ENCODE results near the gene PHF24.
A peak's percentile ranks its signal among the peaks of the same experiment; 100 is the strongest.
"Not testable (repeated sequence)": the region's sequence is repeated elsewhere in the genome, so short reads cannot be mapped to it uniquely, and the experiment has no call there.

PHF24 gene

DNA sequence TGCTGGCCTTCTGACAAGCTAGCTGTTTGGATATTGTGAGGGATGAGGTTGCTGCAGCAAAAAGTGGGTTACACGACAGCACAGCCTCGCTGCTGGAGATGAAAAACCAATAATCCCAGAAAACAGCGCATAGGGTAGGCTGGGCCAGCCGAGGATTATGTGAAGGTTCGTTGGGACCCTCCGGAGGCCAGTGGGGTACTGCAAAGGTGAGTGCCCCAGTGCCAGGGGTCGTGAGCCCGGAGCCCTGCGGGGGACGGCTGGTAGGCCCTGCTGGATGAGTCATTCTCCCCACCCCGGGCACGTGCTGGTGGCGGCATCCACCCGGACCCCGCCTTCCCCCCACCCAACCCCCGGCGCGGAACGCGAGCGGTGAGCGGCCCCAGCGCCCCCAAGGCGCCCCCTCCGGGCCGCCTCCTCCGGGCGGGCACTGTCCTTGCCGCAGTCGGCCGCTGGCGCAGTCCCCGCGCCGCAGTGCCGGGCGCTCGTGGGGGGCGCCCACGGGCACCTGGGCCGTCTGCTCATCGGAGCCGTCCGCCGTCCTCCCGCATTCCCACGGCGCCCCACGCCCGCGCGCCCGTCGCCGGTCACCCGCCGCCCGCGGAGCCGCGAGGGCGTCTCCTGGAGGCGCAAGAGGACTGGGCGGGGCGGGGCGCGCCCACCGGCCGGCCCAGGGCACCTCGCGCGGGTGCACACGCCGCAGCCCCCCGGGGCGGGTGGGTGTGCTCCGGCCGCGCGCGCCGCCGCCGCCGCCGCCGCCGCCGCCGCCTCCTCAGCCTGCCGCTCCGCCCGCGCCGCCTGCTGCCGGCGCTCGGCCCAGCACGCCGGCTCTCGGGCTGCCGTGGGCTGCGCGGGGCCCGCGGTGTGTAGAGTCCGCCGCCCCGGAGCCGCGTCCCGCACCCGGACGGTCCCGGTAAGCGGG, at the start of gene PHF24:
PHF24 (plus strand) TSS at position 794 of the 919 bp plus-strand sequence. CDS start 13,014 bp downstream, outside the sequence.
- Histone ChIP-seq H3K9me3 (ENCODE audit: control insufficient read depth in 2 of 2, low read length in 2 of 2) (no peaks in the 10 kb centered on the region), H3K36me3 (ENCODE audit: control insufficient read depth in 2 of 2, insufficient read depth in 2 of 2, low read length in 2 of 2) (no peaks in the 10 kb centered on the region), H3K4me3 (ENCODE audit: low read length in 2 of 2) (peak within 1 kb of the TSS; percentile 46 to 63), H3K27ac (ENCODE audit: low read length) (no peak within 1 kb of the TSS), H3K27me3 (ENCODE audit: control insufficient read depth in 1 of 2, insufficient read depth in 2 of 2, low read length in 2 of 2) (peaks cover 25 to 28% of the 10 kb centered on the region in 2 donors), H3K9ac (ENCODE audit: low read length in 2 of 2) (no peak within 1 kb of the TSS), H3K4me1 (ENCODE audit: control insufficient read depth, insufficient read depth, low read length) (peaks cover 9% of the 10 kb centered on the region)

DNA sequence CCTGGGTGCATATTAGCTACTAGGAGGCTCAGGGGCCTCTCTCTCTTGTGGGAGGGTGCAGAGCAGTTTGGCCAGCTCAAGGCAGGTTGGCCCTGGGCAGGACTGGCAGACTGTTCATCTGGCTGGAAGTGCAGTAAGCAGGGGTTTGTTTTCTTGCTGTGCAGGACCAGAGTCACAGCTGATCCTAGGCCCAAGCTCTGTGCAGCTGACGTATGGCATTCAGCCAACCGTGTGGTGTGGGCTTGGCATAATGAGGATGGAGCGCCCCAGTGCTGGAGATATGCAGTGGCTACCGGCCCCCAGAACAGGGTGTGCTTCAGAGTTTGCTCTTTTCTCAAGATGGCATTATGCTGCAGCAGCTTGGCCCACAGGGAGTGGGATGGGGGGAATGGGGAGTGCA, 31.0 kb upstream of the PHF24 start:
- H3K27ac ChIP-seq (ENCODE audit: low read length): no peak overlapping the region
- H3K4me3 ChIP-seq (ENCODE audit: low read length in 2 of 2): no peak overlapping the region
- no peak overlapping the region for H3K9ac ChIP-seq (ENCODE audit: low read length in 2 of 2)
- peaks cover 0 to 4% of the 10 kb centered on the region in 2 donors for H3K9me3 ChIP-seq (ENCODE audit: control insufficient read depth in 2 of 2, low read length in 2 of 2)
- no peaks in the 10 kb centered on the region for H3K4me1 ChIP-seq (ENCODE audit: control insufficient read depth, insufficient read depth, low read length)
- peaks cover 0 to 3% of the 10 kb centered on the region in 2 donors for H3K27me3 ChIP-seq (ENCODE audit: control insufficient read depth in 1 of 2, insufficient read depth in 2 of 2, low read length in 2 of 2)
- no peaks in the 10 kb centered on the region for H3K36me3 ChIP-seq (ENCODE audit: control insufficient read depth in 2 of 2, insufficient read depth in 2 of 2, low read length in 2 of 2)

DNA sequence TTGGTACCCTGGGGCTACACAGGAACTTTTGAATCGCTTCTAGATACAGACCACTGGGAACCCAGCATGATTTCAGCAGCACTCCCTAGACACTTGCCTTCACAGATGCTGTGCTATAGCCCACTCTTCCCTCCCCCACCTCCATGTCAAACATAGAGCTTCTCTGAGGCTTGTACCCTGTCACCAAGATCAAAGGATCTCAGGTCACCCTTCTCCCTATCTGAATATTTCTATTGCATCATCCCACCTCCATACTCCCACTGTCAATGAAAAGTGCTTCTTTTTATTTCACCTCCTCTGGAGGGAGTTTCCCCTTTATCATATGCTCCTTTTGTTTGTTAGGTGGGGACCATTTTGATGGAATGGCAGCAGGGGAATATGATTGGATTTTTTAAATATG, 29.2 kb upstream of the PHF24 start:
- Histone ChIP-seq H3K27me3 (ENCODE audit: control insufficient read depth in 1 of 2, insufficient read depth in 2 of 2, low read length in 2 of 2) (peaks cover 0 to 5% of the 10 kb centered on the region in 2 donors), H3K4me3 (ENCODE audit: low read length in 2 of 2) (no peak overlapping the region), H3K9me3 (ENCODE audit: control insufficient read depth in 2 of 2, low read length in 2 of 2) (peaks cover 0 to 4% of the 10 kb centered on the region in 2 donors), H3K9ac (ENCODE audit: low read length in 2 of 2) (no peak overlapping the region), H3K4me1 (ENCODE audit: control insufficient read depth, insufficient read depth, low read length) (no peaks in the 10 kb centered on the region), H3K36me3 (ENCODE audit: control insufficient read depth in 2 of 2, insufficient read depth in 2 of 2, low read length in 2 of 2) (no peaks in the 10 kb centered on the region), H3K27ac (ENCODE audit: low read length) (no peak overlapping the region)

DNA sequence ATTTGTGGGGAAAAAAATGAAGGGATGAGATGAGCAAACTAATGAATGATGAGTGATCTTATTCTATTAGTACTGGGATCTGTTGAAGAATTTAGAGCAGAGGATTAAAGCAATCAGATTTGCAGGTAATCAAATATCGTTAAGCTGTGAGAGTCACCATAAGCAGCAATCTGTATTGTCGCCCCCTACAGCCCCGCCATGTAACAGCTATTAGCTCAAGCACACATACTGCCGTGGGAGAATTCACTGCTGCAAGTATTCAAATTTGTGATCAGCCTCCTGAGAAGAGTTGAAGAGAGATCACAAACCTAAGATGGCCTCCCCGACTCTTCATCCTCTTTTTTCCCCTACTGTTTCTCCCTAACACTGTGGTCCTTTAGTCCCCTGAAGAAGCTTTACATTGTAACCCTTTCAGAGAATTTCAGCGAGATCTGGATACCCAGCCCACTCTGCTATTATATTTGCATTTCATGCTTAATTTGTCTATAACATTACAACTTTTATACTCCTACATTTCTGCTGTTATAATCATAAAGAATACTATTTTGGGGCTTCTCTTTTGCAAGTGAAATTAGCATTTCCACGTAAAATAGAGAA, 28.5 kb upstream of the PHF24 start:
- no peak overlapping the region for H3K27ac ChIP-seq (ENCODE audit: low read length)
- H3K9ac ChIP-seq (ENCODE audit: low read length in 2 of 2): no peak overlapping the region
- peaks cover 0 to 4% of the 10 kb centered on the region in 2 donors for H3K9me3 ChIP-seq (ENCODE audit: control insufficient read depth in 2 of 2, low read length in 2 of 2)
- H3K4me1 ChIP-seq (ENCODE audit: control insufficient read depth, insufficient read depth, low read length): no peaks in the 10 kb centered on the region
- peaks cover 0 to 5% of the 10 kb centered on the region in 2 donors for H3K27me3 ChIP-seq (ENCODE audit: control insufficient read depth in 1 of 2, insufficient read depth in 2 of 2, low read length in 2 of 2)
- no peaks in the 10 kb centered on the region for H3K36me3 ChIP-seq (ENCODE audit: control insufficient read depth in 2 of 2, insufficient read depth in 2 of 2, low read length in 2 of 2)
- no peak overlapping the region for H3K4me3 ChIP-seq (ENCODE audit: low read length in 2 of 2)

DNA sequence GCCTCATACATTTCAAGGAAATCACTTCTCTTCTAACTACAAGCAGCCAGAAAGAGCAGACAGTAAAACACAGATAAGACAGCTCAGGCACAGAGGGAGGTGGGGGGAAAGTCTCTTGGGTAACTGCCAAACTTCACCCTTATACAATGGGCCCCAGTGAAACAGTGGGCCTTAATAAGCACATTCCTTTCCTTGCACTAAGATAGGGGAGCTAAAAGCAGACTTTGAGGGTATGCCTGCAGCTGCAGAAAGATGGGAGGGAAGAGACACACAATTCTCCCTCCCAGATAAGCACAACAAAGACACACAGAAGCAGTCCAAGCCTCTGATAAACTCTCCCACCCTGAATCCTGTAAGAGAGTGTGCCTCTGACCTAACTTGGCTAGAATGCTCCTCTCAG, 18.1 kb upstream of the PHF24 start:
- H3K9ac ChIP-seq (ENCODE audit: low read length in 2 of 2); H3K4me1 ChIP-seq (ENCODE audit: control insufficient read depth, insufficient read depth, low read length); H3K27ac ChIP-seq (ENCODE audit: low read length); H3K4me3 ChIP-seq (ENCODE audit: low read length in 2 of 2); H3K36me3 ChIP-seq (ENCODE audit: control insufficient read depth in 2 of 2, insufficient read depth in 2 of 2, low read length in 2 of 2); H3K27me3 ChIP-seq (ENCODE audit: control insufficient read depth in 1 of 2, insufficient read depth in 2 of 2, low read length in 2 of 2); H3K9me3 ChIP-seq (ENCODE audit: control insufficient read depth in 2 of 2, low read length in 2 of 2): not testable (repeated sequence)

DNA sequence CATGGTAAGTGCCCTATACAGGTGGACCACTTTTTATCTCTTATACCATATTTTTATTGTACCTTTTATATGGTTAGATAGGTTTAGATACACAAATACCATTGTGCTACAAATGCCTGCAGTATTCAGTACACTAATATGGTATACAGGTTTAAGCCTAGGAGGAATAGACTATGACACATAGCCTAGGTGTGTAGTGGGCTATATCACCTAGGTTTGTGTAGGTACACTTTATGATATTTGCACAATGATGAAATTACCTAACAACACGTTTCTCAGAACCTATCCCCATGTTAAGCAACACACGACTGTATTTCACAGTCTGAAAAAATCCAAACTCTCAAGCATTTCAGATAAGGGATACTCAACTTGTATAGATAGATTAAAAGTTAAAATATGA, 9.6 kb upstream of the PHF24 start:
- Histone ChIP-seq H3K36me3 (ENCODE audit: control insufficient read depth in 2 of 2, insufficient read depth in 2 of 2, low read length in 2 of 2) (no peaks in the 10 kb centered on the region), H3K9me3 (ENCODE audit: control insufficient read depth in 2 of 2, low read length in 2 of 2) (no peaks in the 10 kb centered on the region), H3K27ac (ENCODE audit: low read length) (no peak overlapping the region), H3K4me1 (ENCODE audit: control insufficient read depth, insufficient read depth, low read length) (no peaks in the 10 kb centered on the region), H3K9ac (ENCODE audit: low read length in 2 of 2) (no peak overlapping the region), H3K4me3 (ENCODE audit: low read length in 2 of 2) (no peak overlapping the region), H3K27me3 (ENCODE audit: control insufficient read depth in 1 of 2, insufficient read depth in 2 of 2, low read length in 2 of 2) (no peaks in the 10 kb centered on the region)

DNA sequence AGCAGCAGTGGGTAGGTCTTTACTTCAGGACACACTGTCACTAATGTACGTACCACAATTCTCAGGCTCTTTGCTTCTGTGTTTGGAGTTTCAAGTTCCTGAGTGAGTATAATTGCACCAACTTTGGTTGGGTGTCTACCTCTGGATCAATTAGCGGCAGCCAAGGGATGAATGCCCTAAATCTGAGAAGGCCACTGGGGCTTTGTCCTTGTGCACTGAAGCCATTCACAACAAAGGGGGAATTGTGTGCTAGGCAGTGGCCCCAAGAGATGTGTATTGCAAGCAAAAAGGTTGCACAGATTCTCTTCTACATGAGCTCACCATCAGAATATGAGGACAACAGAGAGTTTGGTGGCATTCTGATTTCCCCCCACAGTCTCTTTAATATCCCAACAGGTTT, 3.9 kb upstream of the PHF24 start:
- H3K9me3 ChIP-seq (ENCODE audit: control insufficient read depth in 2 of 2, low read length in 2 of 2): no peaks in the 10 kb centered on the region
- H3K4me3 ChIP-seq (ENCODE audit: low read length in 2 of 2): no peak overlapping the region
- peaks cover 9% of the 10 kb centered on the region for H3K4me1 ChIP-seq (ENCODE audit: control insufficient read depth, insufficient read depth, low read length)
- peaks cover 15 to 20% of the 10 kb centered on the region in 2 donors for H3K27me3 ChIP-seq (ENCODE audit: control insufficient read depth in 1 of 2, insufficient read depth in 2 of 2, low read length in 2 of 2)
- no peaks in the 10 kb centered on the region for H3K36me3 ChIP-seq (ENCODE audit: control insufficient read depth in 2 of 2, insufficient read depth in 2 of 2, low read length in 2 of 2)
- no peak overlapping the region for H3K27ac ChIP-seq (ENCODE audit: low read length)
- no peak overlapping the region for H3K9ac ChIP-seq (ENCODE audit: low read length in 2 of 2)

DNA sequence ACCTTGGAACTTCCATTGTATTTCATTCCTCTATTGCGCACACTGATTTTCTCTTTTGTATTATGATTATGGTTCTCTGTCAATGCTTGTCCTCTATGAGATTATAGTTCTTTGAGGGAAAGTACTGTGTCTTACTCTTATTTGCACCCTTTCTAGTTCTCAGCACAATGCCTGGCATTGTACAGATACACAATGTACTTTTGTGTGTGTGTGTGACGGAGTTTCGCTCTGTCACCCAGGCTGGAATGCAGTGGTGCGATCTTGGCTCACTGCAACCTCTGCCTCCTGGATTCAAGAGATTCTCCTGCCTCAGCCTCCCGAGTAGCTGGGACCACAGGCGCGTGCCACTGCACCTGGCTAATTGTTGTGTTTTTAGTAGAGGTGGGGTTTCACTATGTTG, 2.0 kb upstream of the PHF24 start:
- H3K9ac ChIP-seq (ENCODE audit: low read length in 2 of 2); H3K27ac ChIP-seq (ENCODE audit: low read length); H3K9me3 ChIP-seq (ENCODE audit: control insufficient read depth in 2 of 2, low read length in 2 of 2); H3K36me3 ChIP-seq (ENCODE audit: control insufficient read depth in 2 of 2, insufficient read depth in 2 of 2, low read length in 2 of 2); H3K4me3 ChIP-seq (ENCODE audit: low read length in 2 of 2); H3K4me1 ChIP-seq (ENCODE audit: control insufficient read depth, insufficient read depth, low read length): not testable (repeated sequence)
- H3K27me3 ChIP-seq (ENCODE audit: control insufficient read depth in 1 of 2, insufficient read depth in 2 of 2, low read length in 2 of 2): peaks cover 22 to 25% of the 10 kb centered on the region in 2 donors

DNA sequence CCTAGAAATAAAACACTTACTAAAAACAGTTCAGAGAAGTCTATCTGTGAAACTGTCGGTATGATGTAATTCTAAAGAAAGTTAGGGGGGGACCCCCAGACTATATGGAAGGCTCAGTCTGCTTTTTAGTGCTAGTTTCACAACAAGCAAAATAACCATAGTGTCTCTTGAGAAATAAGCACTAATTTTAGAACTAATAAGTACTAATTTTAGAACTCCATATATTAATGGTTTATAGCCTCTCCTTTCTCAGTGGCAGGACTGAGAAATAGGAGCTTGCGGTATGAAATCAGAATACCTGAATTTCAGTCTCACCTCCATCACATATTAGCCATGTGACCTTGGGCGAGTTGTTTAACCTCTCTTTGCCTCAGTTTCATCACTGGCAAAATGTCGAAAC, 1.4 kb upstream of the PHF24 start:
- Histone ChIP-seq H3K9me3 (ENCODE audit: control insufficient read depth in 2 of 2, low read length in 2 of 2) (no peaks in the 10 kb centered on the region), H3K27ac (ENCODE audit: low read length) (no peak overlapping the region), H3K4me3 (ENCODE audit: low read length in 2 of 2) (no peak overlapping the region), H3K4me1 (ENCODE audit: control insufficient read depth, insufficient read depth, low read length) (peaks cover 9% of the 10 kb centered on the region), H3K9ac (ENCODE audit: low read length in 2 of 2) (no peak overlapping the region), H3K36me3 (ENCODE audit: control insufficient read depth in 2 of 2, insufficient read depth in 2 of 2, low read length in 2 of 2) (no peaks in the 10 kb centered on the region), H3K27me3 (ENCODE audit: control insufficient read depth in 1 of 2, insufficient read depth in 2 of 2, low read length in 2 of 2) (peaks cover 25% of the 10 kb centered on the region in 2 donors)

DNA sequence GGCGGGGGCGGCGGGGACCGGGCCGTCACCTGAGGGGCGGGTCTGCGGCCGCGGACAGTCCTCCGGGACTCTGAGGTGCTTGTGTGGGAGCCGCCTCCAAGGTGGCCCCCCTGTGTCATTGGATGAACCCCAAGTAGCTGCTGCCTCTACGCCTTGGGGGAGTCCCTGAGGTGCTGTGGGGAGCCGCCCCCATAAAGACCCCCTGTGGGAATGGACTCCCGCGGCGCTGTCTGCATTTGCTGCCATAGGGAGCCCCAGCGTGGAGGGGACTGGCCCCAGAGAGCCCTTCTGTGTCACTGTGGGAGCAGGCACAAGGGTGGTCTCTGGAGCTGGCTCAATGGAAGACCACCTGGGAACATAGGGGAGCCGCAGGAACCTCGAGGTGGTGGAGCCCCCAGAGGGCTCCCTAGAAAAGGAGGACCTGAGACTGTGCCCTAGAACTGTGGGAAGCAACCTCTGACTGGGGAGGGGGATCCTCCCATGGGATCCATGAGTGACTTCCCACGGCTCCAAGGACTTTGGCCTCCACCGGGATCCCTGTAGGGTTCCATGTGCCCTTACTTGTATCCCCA, 412 bp downstream of the PHF24 start:
- H3K9me3 ChIP-seq (ENCODE audit: control insufficient read depth in 2 of 2, low read length in 2 of 2): no peaks in the 10 kb centered on the region
- no peaks in the 10 kb centered on the region for H3K36me3 ChIP-seq (ENCODE audit: control insufficient read depth in 2 of 2, insufficient read depth in 2 of 2, low read length in 2 of 2)
- H3K4me3 ChIP-seq (ENCODE audit: low read length in 2 of 2): peak overlapping the region; percentile 46 to 63
- no peak overlapping the region for H3K27ac ChIP-seq (ENCODE audit: low read length)
- H3K27me3 ChIP-seq (ENCODE audit: control insufficient read depth in 1 of 2, insufficient read depth in 2 of 2, low read length in 2 of 2): peaks cover 25 to 31% of the 10 kb centered on the region in 2 donors
- peaks cover 9% of the 10 kb centered on the region for H3K4me1 ChIP-seq (ENCODE audit: control insufficient read depth, insufficient read depth, low read length)
- no peak overlapping the region for H3K9ac ChIP-seq (ENCODE audit: low read length in 2 of 2)
